BLaER1 treated with 17β-estradiol and CSF1 and Interleukin-3, amounts not matched to agents 10 nM and 100 nM (cell line): ENCODE results near the gene RNF125.

Source experiments
- H3K27ac ChIP-seq, 11 experiments: shearing (Covaris generic); formaldehyde crosslinking; 2 replicates each; pipeline ENCODE4 v1.8.1; 2022
- H3K27me3 ChIP-seq, 11 experiments: shearing (Covaris generic); formaldehyde crosslinking; 2 replicates each; pipeline ENCODE4 v1.8.1; 2022
- H3K36me3 ChIP-seq, 11 experiments: shearing (Covaris generic); formaldehyde crosslinking; 2 replicates each; pipeline ENCODE4 v1.8.1; 2022
- H3K4me1 ChIP-seq, 10 experiments: shearing (Covaris generic); formaldehyde crosslinking; 2 replicates each; pipeline ENCODE4 v1.8.1; 2022
- H3K4me2 ChIP-seq, 11 experiments: shearing (Covaris generic); formaldehyde crosslinking; 2 replicates each; pipeline ENCODE4 v1.8.1; 2022
- H3K4me3 ChIP-seq, 10 experiments: shearing (Covaris generic); formaldehyde crosslinking; 2 replicates each; pipeline ENCODE4 v1.8.1; 2022
- H3K9ac ChIP-seq, 11 experiments: shearing (Covaris generic); formaldehyde crosslinking; 2 replicates each; pipeline ENCODE4 v1.8.1; 2022
- H3K9me3 ChIP-seq, 11 experiments: shearing (Covaris generic); formaldehyde crosslinking; replicated peaks in 1 of 11; 2 replicates each; pipeline ENCODE4 v1.8.1; 2022
- H4K20me1 ChIP-seq, 11 experiments: shearing (Covaris generic); formaldehyde crosslinking; 2 replicates each; pipeline ENCODE4 v1.8.1; 2022
- Cebpa-rat ChIP-seq, 11 experiments: shearing (Covaris generic); IDR thresholded peaks; 2 replicates each; pipeline ENCODE4 v1.8.1; 2022

The RNF125 gene

GRCh38 chr18:32095900-32096229 lies 77.2 kb downstream of the RNF125 start:
- H3K4me1 ChIP-seq: peaks cover 41 to 66% (median 55%) of the 10 kb centered on the region in 10 experiments
- H3K36me3 ChIP-seq: peaks cover 19 to 73% (median 69%) of the 10 kb centered on the region in 11 experiments; a peak in 21 of 22 replicates
- peak overlapping the region in 3 of 11 experiments; percentile 2 to 98 (median 3); a peak in 1 of 22 replicates for H3K9ac ChIP-seq
- TF ChIP-seq Cebpa-rat (IDR thresholded peaks at IDR 0.05): no peak
- H3K27ac ChIP-seq: no peak overlapping the region
- no peaks in the 10 kb centered on the region for H3K27me3 ChIP-seq
- peak overlapping the region; percentile 74 to 96 (median 84) for H3K4me2 ChIP-seq
- H4K20me1 ChIP-seq: peaks cover 73 to 84% (median 81%) of the 10 kb centered on the region in 11 experiments
- no peaks in the 10 kb centered on the region; a peak in 1 of 22 replicates for H3K9me3 ChIP-seq
- H3K4me3 ChIP-seq: peak overlapping the region in 3 of 10 experiments; percentile 10 to 95 (median 95); a peak in 3 of 20 replicates

DNA sequence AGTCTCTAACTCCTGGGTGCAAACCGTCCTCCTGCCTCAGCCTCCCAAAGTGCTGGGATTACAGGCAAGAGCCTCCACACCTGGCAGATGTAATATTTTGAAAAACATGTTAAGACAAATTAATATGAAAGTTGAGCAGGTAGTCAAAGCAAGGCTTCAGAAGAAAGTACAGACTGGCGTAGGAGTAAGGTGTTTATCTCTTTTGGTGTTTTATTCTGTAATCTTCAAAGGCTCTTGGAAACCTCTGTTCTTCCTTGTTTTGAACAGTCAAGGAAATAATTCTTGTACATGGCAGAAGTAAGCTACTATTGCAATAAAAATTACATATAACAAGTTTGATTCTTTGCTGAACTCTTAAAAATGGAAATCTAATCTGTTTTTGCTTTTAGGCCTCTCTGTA lies 78.3 kb downstream of the RNF125 start:
- TF ChIP-seq Cebpa-rat (IDR thresholded peaks at IDR 0.05): no peak
- peaks cover 34 to 59% (median 47%) of the 10 kb centered on the region in 10 experiments for H3K4me1 ChIP-seq
- 0 out of 22 replicates have a peak overlapping the region, but pooled peaks of 2 of the 11 experiments have one; percentile 5 to 22 for H3K9ac ChIP-seq
- H3K9me3 ChIP-seq: no peaks in the 10 kb centered on the region; a peak in 1 of 22 replicates
- peaks cover 23 to 84% (median 80%) of the 10 kb centered on the region in 11 experiments; a peak in 21 of 22 replicates for H3K36me3 ChIP-seq
- H4K20me1 ChIP-seq: peaks cover 84 to 95% (median 92%) of the 10 kb centered on the region in 11 experiments
- 0 out of 22 replicates have a peak overlapping the region, but pooled peaks of 1 of the 11 experiments have one; percentile 2 for H3K27ac ChIP-seq
- H3K4me3 ChIP-seq: no peak overlapping the region
- H3K4me2 ChIP-seq: peak overlapping the region; percentile 74 to 96 (median 84); a peak in 21 of 22 replicates
- no peaks in the 10 kb centered on the region for H3K27me3 ChIP-seq

DNA sequence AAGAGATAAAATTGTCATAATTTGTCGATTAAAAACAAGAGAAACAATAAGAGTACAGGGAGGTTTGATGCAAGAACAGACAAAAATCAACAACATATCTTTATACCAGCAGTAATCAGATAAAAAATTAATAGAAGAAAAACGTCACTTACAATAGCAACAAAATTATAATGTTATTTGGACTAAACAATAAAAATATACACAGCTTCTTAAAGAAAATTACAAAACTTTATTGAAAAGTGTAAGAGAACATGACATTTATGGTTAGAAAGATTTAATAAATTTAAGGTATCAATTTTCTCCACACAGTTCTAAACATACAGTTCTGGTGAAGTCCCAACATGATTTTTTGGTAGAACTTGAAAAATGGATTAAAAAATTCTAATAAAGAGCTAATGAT lies 85.9 kb downstream of the RNF125 start:
- Histone ChIP-seq H3K36me3 (peaks cover 19 to 100% (median 87%) of the 10 kb centered on the region in 11 experiments; a peak in 21 of 22 replicates), H3K27ac (no peak overlapping the region), H3K27me3 (no peaks in the 10 kb centered on the region), H3K9ac (no peak overlapping the region), H3K4me1 (peaks cover 0 to 6% (median 2%) of the 10 kb centered on the region in 10 experiments; a peak in 9 of 20 replicates), H3K4me3 (no peak overlapping the region), H3K4me2 (no peak overlapping the region), H3K9me3 (no peaks in the 10 kb centered on the region; a peak in 1 of 22 replicates), H4K20me1 (peaks cover 95 to 100% (median 100%) of the 10 kb centered on the region in 11 experiments)
- TF ChIP-seq Cebpa-rat (IDR thresholded peaks at IDR 0.05): no peak

GRCh38 chr18:32110005-32110404 lies 91.4 kb downstream of the RNF125 start:
- no peak overlapping the region for H3K4me2 ChIP-seq
- no peak overlapping the region for H3K9ac ChIP-seq
- no peak for TF ChIP-seq Cebpa-rat (IDR thresholded peaks at IDR 0.05)
- H3K4me3 ChIP-seq: no peak overlapping the region
- no peaks in the 10 kb centered on the region for H3K9me3 ChIP-seq
- H3K27ac ChIP-seq: no peak overlapping the region
- no peaks in the 10 kb centered on the region for H3K27me3 ChIP-seq
- H3K4me1 ChIP-seq: peaks cover 0 to 19% (median 7%) of the 10 kb centered on the region in 10 experiments; a peak in 6 of 20 replicates
- peaks cover 35 to 100% (median 95%) of the 10 kb centered on the region in 11 experiments for H3K36me3 ChIP-seq
- peaks cover 82 to 100% (median 100%) of the 10 kb centered on the region in 11 experiments for H4K20me1 ChIP-seq

- Histone ChIP-seq H4K20me1 (peaks cover 82 to 100% (median 100%) of the 10 kb centered on the region in 11 experiments), H3K4me2 (no peak overlapping the region), H3K4me1 (peaks cover 0 to 19% (median 7%) of the 10 kb centered on the region in 10 experiments; a peak in 6 of 20 replicates), H3K9ac (no peak overlapping the region), H3K27me3 (no peaks in the 10 kb centered on the region), H3K36me3 (peaks cover 51 to 100% (median 96%) of the 10 kb centered on the region in 11 experiments), H3K27ac (no peak overlapping the region), H3K4me3 (no peak overlapping the region), H3K9me3 (no peaks in the 10 kb centered on the region)
- TF ChIP-seq Cebpa-rat (IDR thresholded peaks at IDR 0.05): no peak
Measured at GRCh38 chr18:32111706-32112105, 93.1 kb downstream of the RNF125 start.

DNA sequence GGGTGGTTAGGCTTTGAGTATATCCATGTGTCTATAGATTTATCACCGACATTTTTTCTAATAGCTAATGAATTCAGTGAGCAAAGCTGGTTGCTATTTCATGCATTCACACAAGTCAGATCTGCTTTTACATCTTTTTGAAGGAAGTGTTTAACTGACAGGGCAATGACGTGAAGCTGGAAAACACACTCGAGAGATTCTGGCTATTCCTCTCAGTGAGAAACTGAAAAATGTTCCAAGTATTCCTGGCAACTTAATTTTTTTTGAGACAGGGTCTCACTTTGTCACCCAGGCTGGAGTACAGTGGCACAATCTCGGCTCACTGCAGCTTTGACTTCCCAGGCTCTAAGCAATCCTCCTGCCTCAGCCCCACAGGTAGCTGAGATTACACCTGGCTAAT lies 94.2 kb downstream of the RNF125 start:
- H3K4me1 ChIP-seq: peaks cover 0 to 19% (median 7%) of the 10 kb centered on the region in 10 experiments; a peak in 6 of 20 replicates
- H3K9ac ChIP-seq: no peak overlapping the region
- H3K4me2 ChIP-seq: no peak overlapping the region
- no peak overlapping the region for H3K27ac ChIP-seq
- no peaks in the 10 kb centered on the region for H3K9me3 ChIP-seq
- no peak overlapping the region for H3K4me3 ChIP-seq
- H3K27me3 ChIP-seq: no peaks in the 10 kb centered on the region
- TF ChIP-seq Cebpa-rat (IDR thresholded peaks at IDR 0.05): no peak
- H4K20me1 ChIP-seq: peaks cover 76 to 100% (median 99%) of the 10 kb centered on the region in 11 experiments
- peaks cover 62 to 100% (median 98%) of the 10 kb centered on the region in 11 experiments for H3K36me3 ChIP-seq

GRCh38 chr18:32114293-32114942 lies 95.8 kb downstream of the RNF125 start:
- Histone ChIP-seq H3K9ac (no peak overlapping the region), H3K4me1 (peaks cover 0 to 15% (median 6%) of the 10 kb centered on the region in 10 experiments; a peak in 6 of 20 replicates), H3K27me3 (no peaks in the 10 kb centered on the region), H3K4me2 (no peak overlapping the region), H4K20me1 (peaks cover 72 to 100% (median 98%) of the 10 kb centered on the region in 11 experiments), H3K36me3 (peaks cover 77 to 100% (median 98%) of the 10 kb centered on the region in 11 experiments), H3K9me3 (no peaks in the 10 kb centered on the region), H3K4me3 (no peak overlapping the region), H3K27ac (no peak overlapping the region)
- TF ChIP-seq Cebpa-rat (IDR thresholded peaks at IDR 0.05): no peak

DNA sequence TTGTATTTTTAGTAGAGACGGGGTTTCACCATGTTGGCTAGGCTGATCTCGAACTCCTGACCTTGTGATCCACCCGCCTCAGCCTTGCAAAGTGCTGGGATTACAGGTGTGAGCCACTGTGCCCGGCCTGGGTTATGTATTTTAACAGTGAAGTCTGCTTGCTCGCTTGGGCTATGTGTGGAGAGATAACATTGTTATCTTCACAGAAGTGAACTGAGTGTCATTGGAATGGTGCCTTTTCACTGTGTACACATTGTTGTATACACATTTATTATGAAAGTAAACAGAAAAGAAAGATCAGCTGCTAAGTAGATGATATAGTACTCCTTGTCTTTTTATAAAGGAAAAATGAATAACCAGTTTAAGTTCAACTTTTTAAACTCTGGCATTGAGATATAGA lies 103.4 kb downstream of the RNF125 start:
- H3K4me2 ChIP-seq: no peak overlapping the region
- TF ChIP-seq Cebpa-rat (IDR thresholded peaks at IDR 0.05): no peak
- peaks cover 91 to 100% (median 98%) of the 10 kb centered on the region in 11 experiments for H3K36me3 ChIP-seq
- H3K9me3 ChIP-seq: no peaks in the 10 kb centered on the region
- no peak overlapping the region for H3K27ac ChIP-seq
- H3K9ac ChIP-seq: no peak overlapping the region
- H3K27me3 ChIP-seq: no peaks in the 10 kb centered on the region
- H3K4me1 ChIP-seq: no peaks in the 10 kb centered on the region
- H4K20me1 ChIP-seq: peaks cover 46 to 96% (median 81%) of the 10 kb centered on the region in 11 experiments; a peak in 21 of 22 replicates
- H3K4me3 ChIP-seq: no peak overlapping the region
